Kidney epithelial cell (primary cell): Measurements from ENCODE around the gene DPP6. TPM values are rescaled to one million over a fixed set of nuclear protein-coding genes. Genes with fewer than 3 reads are reported as not detected.

Source experiments
- DNase-seq: peaks from one replicate; pipeline ENCODE4 v3.0.0-alpha.2; 2010; ENCODE audit warnings: low read depth
- H3K27me3 ChIP-seq: 2 replicates; pipeline ENCODE4 v1.6.0; 2011; ENCODE audit warnings: low read length; ENCODE audit not compliant: control insufficient read depth, insufficient read depth
- H3K36me3 ChIP-seq: 2 replicates; pipeline ENCODE4 v1.5.1; 2011; ENCODE audit warnings: low read length; ENCODE audit not compliant: control insufficient read depth, insufficient read depth
- H3K4me3 ChIP-seq: 2 replicates; pipeline ENCODE4 v1.5.1; 2011; ENCODE audit warnings: low read depth, mild to moderate bottlenecking, control low read depth, low read length
- total RNA-seq: library from RNA; depleted of rRNA; stranded (reverse); fragments of >200 nt; gene quantifications from 2 replicates; pipeline ENCODE4 v1.2.3, GENCODE V29; 2015
- TF ChIP-seq, protein P1 (sequence below): IDR thresholded peaks from 2 replicates; pipeline ENCODE4 v1.5.1; 2011; ENCODE audit warnings: mild to moderate bottlenecking, moderate library complexity, low read length, control low read depth, inconsistent platforms; ENCODE audit not compliant: insufficient read depth, poor library complexity, severe bottlenecking

The DPP6 gene
- total RNA-seq, 1 donor from 2014 or later: 0.84 TPM

DNA sequence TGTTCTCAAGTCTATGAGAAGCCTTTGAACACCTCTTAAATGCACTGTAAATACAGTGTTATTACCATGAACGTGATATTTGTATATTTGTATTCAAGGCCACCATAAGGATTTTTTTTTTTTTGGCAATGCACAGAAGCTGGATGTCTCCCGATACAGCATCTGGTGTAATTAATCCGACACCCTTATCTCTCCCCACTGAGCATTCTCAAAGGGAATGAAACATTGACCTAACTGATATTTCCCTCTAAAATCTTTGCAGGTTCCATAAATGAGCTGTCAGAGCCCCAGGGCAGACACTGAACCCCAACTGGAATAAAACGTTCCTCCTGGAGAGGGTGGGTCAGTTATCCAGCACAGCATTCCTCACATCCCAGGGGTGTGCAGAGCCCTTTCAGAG is 634.1 kb downstream of the DPP6 start:
- TF ChIP-seq, protein P1, sequence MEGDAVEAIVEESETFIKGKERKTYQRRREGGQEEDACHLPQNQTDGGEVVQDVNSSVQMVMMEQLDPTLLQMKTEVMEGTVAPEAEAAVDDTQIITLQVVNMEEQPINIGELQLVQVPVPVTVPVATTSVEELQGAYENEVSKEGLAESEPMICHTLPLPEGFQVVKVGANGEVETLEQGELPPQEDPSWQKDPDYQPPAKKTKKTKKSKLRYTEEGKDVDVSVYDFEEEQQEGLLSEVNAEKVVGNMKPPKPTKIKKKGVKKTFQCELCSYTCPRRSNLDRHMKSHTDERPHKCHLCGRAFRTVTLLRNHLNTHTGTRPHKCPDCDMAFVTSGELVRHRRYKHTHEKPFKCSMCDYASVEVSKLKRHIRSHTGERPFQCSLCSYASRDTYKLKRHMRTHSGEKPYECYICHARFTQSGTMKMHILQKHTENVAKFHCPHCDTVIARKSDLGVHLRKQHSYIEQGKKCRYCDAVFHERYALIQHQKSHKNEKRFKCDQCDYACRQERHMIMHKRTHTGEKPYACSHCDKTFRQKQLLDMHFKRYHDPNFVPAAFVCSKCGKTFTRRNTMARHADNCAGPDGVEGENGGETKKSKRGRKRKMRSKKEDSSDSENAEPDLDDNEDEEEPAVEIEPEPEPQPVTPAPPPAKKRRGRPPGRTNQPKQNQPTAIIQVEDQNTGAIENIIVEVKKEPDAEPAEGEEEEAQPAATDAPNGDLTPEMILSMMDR: no peak
- Histone ChIP-seq H3K27me3 (no peaks in the 10 kb centered on the region), H3K4me3 (no peak overlapping the region), H3K36me3 (no peaks in the 10 kb centered on the region)
- DNase-seq: no peak

DNA sequence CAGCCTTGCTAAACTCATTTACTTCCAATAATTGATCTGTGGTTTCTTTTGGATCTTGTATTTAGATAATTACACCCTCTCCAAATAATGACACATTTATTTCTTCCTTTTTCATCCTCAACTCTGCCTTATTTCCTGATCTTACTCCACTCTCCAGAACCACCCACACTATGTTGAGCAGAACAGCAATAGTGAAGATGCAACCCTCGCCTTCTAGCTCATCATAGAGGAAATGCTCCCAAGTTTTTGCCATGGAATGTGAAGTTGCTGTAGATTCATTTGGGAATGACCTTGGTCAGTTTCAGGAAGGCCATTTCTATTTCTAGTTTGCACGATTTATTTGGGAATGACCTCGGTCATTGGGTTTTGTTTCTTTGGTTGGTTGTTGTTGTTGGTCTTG is 636.8 kb downstream of the DPP6 start:
- Histone ChIP-seq H3K4me3 (no peak overlapping the region), H3K27me3 (no peaks in the 10 kb centered on the region), H3K36me3 (no peaks in the 10 kb centered on the region)
- TF ChIP-seq, protein P1: no peak
- DNase-seq: no peak

DNA sequence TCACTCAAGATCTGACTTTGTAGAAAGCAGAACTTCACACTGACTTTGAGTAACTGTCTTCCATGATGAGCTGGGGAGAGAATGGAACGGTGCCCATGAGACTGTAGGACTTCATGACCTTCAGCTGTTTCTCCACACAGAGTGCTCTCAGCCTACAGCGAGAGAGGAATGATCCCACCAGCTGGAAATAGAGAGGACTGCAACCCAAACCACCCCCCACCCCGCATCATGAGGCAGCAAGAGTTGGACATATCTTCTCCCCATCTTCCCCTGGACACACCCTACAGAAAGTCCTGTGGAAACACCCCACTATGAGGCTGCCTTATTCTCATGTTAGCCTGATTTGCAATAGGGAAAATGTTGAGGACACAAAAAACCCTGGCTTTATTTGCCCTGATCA is 638.2 kb downstream of the DPP6 start:
- no peak for DNase-seq
- no peaks in the 10 kb centered on the region for H3K36me3 ChIP-seq
- no peak overlapping the region for H3K4me3 ChIP-seq
- H3K27me3 ChIP-seq: no peaks in the 10 kb centered on the region
- TF ChIP-seq, protein P1: no peak

DNA sequence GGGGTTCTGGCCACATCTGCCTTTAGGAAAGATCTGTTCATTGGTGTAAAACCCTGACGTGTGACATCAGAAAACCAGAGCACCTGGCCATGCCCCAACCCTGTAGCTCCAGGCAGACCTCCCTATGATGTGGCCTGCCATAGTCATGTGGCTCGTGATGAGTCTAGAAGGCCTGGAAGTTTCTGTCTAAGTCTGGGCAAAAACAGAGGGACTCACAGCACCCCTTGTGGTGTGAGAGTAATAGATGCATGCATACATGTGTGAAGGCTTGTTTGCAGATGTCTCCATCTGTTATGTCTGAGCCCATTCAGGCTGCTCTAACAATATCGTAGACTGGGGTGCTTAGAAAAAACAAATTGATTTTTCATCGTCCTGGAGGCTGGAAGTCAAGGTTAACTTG is 641.5 kb downstream of the DPP6 start:
- no peak for DNase-seq
- Histone ChIP-seq H3K27me3 (no peaks in the 10 kb centered on the region), H3K36me3 (no peaks in the 10 kb centered on the region), H3K4me3 (no peak overlapping the region)
- TF ChIP-seq, protein P1: no peak

DNA sequence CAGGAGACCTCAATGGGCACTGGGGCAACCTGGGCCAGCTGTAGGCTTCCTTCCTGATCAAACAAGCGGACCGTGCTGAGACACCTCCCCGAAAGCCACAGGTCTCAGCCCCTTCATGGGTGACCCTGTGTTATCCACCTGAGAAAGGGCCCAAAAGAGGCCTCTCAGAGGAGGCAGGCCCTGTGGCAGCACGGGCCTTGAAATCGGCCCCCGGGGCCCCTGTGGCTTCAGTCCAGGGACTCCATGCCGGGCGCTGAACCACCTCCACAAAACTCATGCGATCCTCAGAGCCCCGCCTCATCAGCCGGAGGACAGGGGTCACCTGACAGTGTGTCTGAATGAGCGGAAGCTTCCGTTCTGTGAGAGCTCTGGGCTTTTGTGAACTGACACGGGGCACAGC is 643.6 kb downstream of the DPP6 start:
- Histone ChIP-seq H3K36me3 (no peaks in the 10 kb centered on the region), H3K27me3 (no peaks in the 10 kb centered on the region), H3K4me3 (no peak overlapping the region)
- no peak for DNase-seq
- TF ChIP-seq, protein P1: no peak

DNA sequence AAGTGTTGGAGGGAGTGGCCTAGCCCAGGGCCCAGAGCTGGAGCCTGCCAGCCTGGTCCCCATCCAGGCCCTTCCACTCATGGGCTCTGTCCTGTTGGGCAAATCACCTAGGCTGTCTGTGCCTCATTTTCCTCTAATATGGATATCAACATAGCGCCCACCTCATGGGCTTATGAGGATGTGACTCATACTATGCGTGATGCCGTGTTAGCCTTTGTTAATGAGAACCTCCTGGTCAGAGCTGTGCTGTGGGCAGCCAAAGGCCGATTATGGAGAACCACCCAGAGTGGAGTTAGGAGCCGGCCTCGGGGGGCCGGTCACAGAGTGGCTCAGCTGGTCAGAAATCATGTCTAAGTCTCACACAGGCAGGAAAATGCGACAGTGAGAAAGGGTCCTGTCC is 644.4 kb downstream of the DPP6 start:
- Histone ChIP-seq H3K27me3 (no peaks in the 10 kb centered on the region), H3K4me3 (no peak overlapping the region), H3K36me3 (no peaks in the 10 kb centered on the region)
- TF ChIP-seq, protein P1: no peak
- DNase-seq: no peak
